NCI-H524 treated with DMSO at 0.1 percent for 48 hours (cell line): ENCODE measurements around the gene SBF2.

Source experiments
- DNase-seq: peaks from one replicate; lab custom pipeline; 2025; lab: John Stamatoyannopoulos, UW

SBF2 gene

GRCh38 chr11:10302359-10302743, 8.3 kb upstream of the SBF2 start:
- DNase-seq, result no peak

GRCh38 chr11:10301656-10302358, 7.8 kb upstream of the SBF2 start:
- no peak for DNase-seq

GRCh38 chr11:10298342-10298741, 4.3 kb upstream of the SBF2 start:
- no peak for DNase-seq

- no peak for DNase-seq
Measured at GRCh38 chr11:10295064-10295901, 1.3 kb upstream of the SBF2 start.

- DNase-seq, result no peak
Measured at GRCh38 chr11:10294290-10294953, 403 bp upstream of the SBF2 start.

GRCh38 chr11:10291801-10292638, 2.0 kb downstream of the SBF2 start:
- DNase-seq, result no peak

- DNase-seq, result no peak
Measured at GRCh38 chr11:10289765-10290380, 4.1 kb downstream of the SBF2 start.

GRCh38 chr11:10288881-10289764, 4.9 kb downstream of the SBF2 start:
- no peak for DNase-seq

GRCh38 chr11:10287766-10288715, 6.0 kb downstream of the SBF2 start:
- DNase-seq, result no peak

- no peak for DNase-seq
Measured at GRCh38 chr11:10287140-10287539, 6.9 kb downstream of the SBF2 start.

GRCh38 chr11:10285148-10285802, 8.7 kb downstream of the SBF2 start:
- no peak for DNase-seq

- no peak for DNase-seq
Measured at GRCh38 chr11:10283991-10284390, 10.0 kb downstream of the SBF2 start.

- DNase-seq, result no peak
Measured at GRCh38 chr11:10282117-10282516, 11.9 kb downstream of the SBF2 start.

- no peak for DNase-seq
Measured at GRCh38 chr11:10275714-10276113, 18.3 kb downstream of the SBF2 start.

GRCh38 chr11:10274726-10275125, 19.3 kb downstream of the SBF2 start:
- DNase-seq, result no peak

GRCh38 chr11:10273738-10274137, 20.3 kb downstream of the SBF2 start:
- DNase-seq, result no peak

- no peak for DNase-seq
Measured at GRCh38 chr11:10272132-10272531, 21.9 kb downstream of the SBF2 start.

GRCh38 chr11:10268746-10269488, 25.1 kb downstream of the SBF2 start:
- no peak for DNase-seq
